Lower leg skin (tissue), 3 donors: Measurements from ENCODE around the gene PLA2G4A.
"Not testable (repeated sequence)": the region's sequence is repeated elsewhere in the genome, so short reads cannot be mapped to it uniquely, and the experiment has no call there.

Source experiments
- POLR2A ChIP-seq, 2 donors: fragments of 450-650 bp; IDR thresholded peaks; one replicate each; pipeline ENCODE4 v1.6.1; 2016 to 2017; ENCODE audit warnings: antibody characterized with exemption in 2 of 2, mild to moderate bottlenecking in 1 of 2, moderate library complexity in 1 of 2
- TF ChIP-seq, protein P1 (sequence below), 3 donors: fragments of 450-650 bp; IDR thresholded peaks; one replicate each; pipeline ENCODE4 v1.5.1; 2016; ENCODE audit warnings: antibody characterized with exemption in 3 of 3, mild to moderate bottlenecking in 3 of 3, moderate library complexity in 2 of 3

DNA sequence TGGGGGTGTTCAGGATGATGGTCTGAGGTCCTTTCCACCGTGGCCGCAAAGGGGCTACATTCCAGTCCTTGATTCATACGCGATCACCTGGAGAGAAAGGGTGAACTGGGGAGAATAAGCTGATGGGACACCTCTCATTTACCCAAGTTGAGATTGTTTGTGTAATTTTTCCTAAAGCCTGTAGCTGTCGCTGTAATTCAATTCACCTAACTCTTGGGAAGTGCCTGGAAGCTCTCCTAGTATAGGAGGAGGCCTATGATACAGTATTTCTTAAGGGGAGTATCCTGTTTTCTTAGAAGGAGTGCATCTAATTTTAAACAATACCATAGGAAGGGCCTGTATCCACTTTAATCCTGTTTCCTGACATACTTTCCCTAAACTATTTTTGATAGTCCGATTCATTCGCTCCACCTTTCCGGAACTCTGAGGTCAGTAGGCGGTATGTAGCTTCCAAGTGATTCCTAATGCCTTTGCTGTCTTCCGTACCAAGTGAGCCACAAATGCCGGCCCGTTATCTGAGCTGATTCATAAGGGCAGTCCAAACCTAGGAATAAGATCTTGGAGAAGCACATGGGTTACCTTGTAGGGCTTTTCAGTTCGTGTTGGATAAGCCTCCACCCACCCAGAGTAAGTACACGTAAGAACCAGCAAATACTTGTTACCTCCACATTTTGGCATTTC is 88.5 kb downstream of the PLA2G4A start:
- TF ChIP-seq, protein P1, sequence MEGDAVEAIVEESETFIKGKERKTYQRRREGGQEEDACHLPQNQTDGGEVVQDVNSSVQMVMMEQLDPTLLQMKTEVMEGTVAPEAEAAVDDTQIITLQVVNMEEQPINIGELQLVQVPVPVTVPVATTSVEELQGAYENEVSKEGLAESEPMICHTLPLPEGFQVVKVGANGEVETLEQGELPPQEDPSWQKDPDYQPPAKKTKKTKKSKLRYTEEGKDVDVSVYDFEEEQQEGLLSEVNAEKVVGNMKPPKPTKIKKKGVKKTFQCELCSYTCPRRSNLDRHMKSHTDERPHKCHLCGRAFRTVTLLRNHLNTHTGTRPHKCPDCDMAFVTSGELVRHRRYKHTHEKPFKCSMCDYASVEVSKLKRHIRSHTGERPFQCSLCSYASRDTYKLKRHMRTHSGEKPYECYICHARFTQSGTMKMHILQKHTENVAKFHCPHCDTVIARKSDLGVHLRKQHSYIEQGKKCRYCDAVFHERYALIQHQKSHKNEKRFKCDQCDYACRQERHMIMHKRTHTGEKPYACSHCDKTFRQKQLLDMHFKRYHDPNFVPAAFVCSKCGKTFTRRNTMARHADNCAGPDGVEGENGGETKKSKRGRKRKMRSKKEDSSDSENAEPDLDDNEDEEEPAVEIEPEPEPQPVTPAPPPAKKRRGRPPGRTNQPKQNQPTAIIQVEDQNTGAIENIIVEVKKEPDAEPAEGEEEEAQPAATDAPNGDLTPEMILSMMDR (IDR thresholded peaks at IDR 0.05) = not testable (repeated sequence)
- TF ChIP-seq POLR2A (IDR thresholded peaks at IDR 0.05) = not testable (repeated sequence)
